Bronchial epithelial cell (primary cell): ENCODE results near the gene ACOXL. TPM values are rescaled to one million over a fixed set of nuclear protein-coding genes. Genes with fewer than 3 reads are reported as not detected.

Experiments
- DNase-seq: peaks from one replicate; pipeline ENCODE4 v3.0.0-alpha.2; 2010; ENCODE audit warnings: low read depth
- FAIRE-seq: peaks from 2 replicates; lab custom pipeline; 2011; peaks lifted over from hg19 to GRCh38; lab: Jason Lieb, UNC
- H3K27me3 ChIP-seq: 2 replicates; pipeline ENCODE4 v1.5.1; 2011; ENCODE audit warnings: low read length; ENCODE audit not compliant: control insufficient read depth, insufficient read depth
- H3K36me3 ChIP-seq: 2 replicates; pipeline ENCODE4 v1.5.1; 2011; ENCODE audit warnings: low read length; ENCODE audit not compliant: control insufficient read depth, insufficient read depth
- H3K4me3 ChIP-seq: 2 replicates; pipeline ENCODE4 v1.5.1; 2011; ENCODE audit warnings: mild to moderate bottlenecking, low read depth, low read length, control low read depth
- CTCF ChIP-seq: IDR thresholded peaks from 2 replicates; pipeline ENCODE4 v1.5.1; 2011; ENCODE audit warnings: mild to moderate bottlenecking, moderate library complexity, low read length, control low read depth, inconsistent platforms; ENCODE audit not compliant: insufficient read depth, severe bottlenecking
- total RNA-seq: library from RNA; depleted of rRNA; stranded (reverse); fragments of >200 nt; gene quantifications from 2 replicates; pipeline ENCODE4 v1.2.1, GENCODE V29; 2014

Gene ACOXL
- total RNA-seq, 1 donor from 2014 or later: not detected

DNA sequence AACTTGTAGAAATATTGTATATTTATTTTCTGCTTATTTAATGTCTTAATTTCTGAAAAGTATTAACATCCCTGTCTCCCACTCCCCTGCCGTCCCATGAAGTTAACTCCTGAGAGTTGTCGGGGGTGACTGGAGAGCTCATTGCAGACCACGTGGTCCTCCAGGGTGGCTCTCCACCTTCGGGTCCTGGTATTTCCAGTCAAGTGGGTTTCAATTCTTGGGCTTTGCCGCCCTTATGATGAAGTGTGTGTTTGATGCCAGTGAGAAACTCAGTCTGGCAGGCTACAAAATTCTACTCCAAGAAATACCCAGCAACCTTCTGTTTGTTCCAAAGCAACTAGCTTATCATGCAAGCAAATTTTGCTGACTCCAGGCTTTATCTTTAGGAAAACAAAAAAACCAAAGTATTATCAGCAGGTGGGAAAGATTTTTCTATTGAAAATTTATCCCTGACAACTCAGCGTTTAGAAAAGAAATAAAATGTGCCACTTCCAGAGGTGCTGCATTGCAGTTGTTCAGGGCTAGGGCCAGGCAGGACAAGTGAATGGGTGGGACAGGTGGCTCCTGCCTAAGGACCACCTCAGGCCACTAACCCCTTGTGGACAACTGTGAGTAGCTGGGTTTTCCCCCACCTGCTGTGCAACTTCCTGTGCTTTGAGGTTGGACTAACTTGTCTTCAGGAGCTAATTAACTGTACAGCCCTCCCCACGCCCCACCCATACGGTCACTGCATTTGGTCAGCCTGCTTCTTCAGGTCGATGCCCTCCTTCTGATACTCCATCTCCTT, 434.9 kb downstream of the ACOXL start:
- H3K27me3 ChIP-seq: no peaks in the 10 kb centered on the region
- TF ChIP-seq CTCF: no peak
- no peak overlapping the region for H3K4me3 ChIP-seq
- no peak for FAIRE-seq
- no peak for DNase-seq
- H3K36me3 ChIP-seq: peaks cover 8% of the 10 kb centered on the region

GRCh38 chr2:111167863-111168162, 435.4 kb downstream of the ACOXL start:
- no peak for DNase-seq
- no peak for FAIRE-seq
- TF ChIP-seq CTCF: no peak
- Histone ChIP-seq H3K4me3 (no peak overlapping the region), H3K27me3 (no peaks in the 10 kb centered on the region), H3K36me3 (peaks cover 8% of the 10 kb centered on the region)

Other genes with a start within 250 kb of the ACOXL start
- gene RGPD6, start 155.4 kb upstream of the ACOXL start, total RNA-seq: 15.5 and 45.6 TPM in 2 replicates
- 1.2 and 1.3 TPM in 2 replicates for gene BUB1, start 54.5 kb upstream of the ACOXL start, total RNA-seq